Esophagus squamous epithelium (tissue), 5 donors: ENCODE measurements around the gene PARD3B. TPM values are rescaled to one million over a fixed set of nuclear protein-coding genes. Genes with fewer than 3 reads are reported as not detected.

Experiments
- DNase-seq: peaks from one replicate; lab custom pipeline; 2025; lab: John Stamatoyannopoulos, UW
- H3K27ac ChIP-seq, 4 donors: fragments of 200-600 bp; sonication (generic); one replicate each; pipeline ENCODE4 v1.5.1; 2016 to 2019; ENCODE audit warnings: mild to moderate bottlenecking in 1 of 4
- H3K27me3 ChIP-seq, 4 donors: fragments of 200-600 bp; sonication (generic); 1 replicate in 3 of 4; 2 replicates in 1 of 4; pipeline versions ENCODE4 v1.5.1 to v1.6.0; 2017 to 2021; ENCODE audit warnings: antibody characterized with exemption in 1 of 4
- H3K36me3 ChIP-seq, 3 donors: fragments of 200-600 bp; sonication (generic); one replicate each; pipeline ENCODE4 v1.5.1; 2016 to 2019
- H3K4me1 ChIP-seq, 3 donors: fragments of 200-600 bp; sonication (generic); one replicate each; pipeline ENCODE4 v1.5.1; 2017 to 2019
- H3K4me3 ChIP-seq, 4 donors: fragments of 200-600 bp; sonication (generic); 1 replicate in 3 of 4; 2 replicates in 1 of 4; pipeline ENCODE4 v1.5.1; 2016 to 2019; ENCODE audit warnings: mild to moderate bottlenecking in 2 of 4, moderate library complexity in 1 of 4
- H3K9me3 ChIP-seq, 3 donors: fragments of 200-600 bp; sonication (generic); one replicate each; pipeline ENCODE4 v1.5.1; 2016 to 2019
- POLR2A ChIP-seq, 4 donors: fragments of 450-650 bp; IDR thresholded peaks; one replicate each; pipeline ENCODE4 v1.6.1; 2017; ENCODE audit warnings: antibody characterized with exemption in 4 of 4, mild to moderate bottlenecking in 4 of 4, moderate library complexity in 3 of 4
- WGBS, 2 donors: methylation state at CpG; one replicate each; pipeline ENCODE4 v1.1.5; 2018; 5-methylcytosine and 5-hydroxymethylcytosine counted together
- intact Hi-C: fragments of 100-400 bp; cut with DNase I; formaldehyde crosslinking; loops from one replicate; pipeline ENCODE4 v1.15.0; 2022
- total RNA-seq, 4 donors: library from RNA; depleted of rRNA; stranded (reverse); fragments of >200 nt; gene quantifications; one replicate each; pipeline ENCODE4 v1.1.0, GENCODE V29; 2016
- TF ChIP-seq, protein P1 (sequence below), 6 experiments: fragments of 450-650 bp in 4 of 6; fragments of 200-600 bp in 2 of 6; sonication (generic) in 2 of 6; IDR thresholded peaks; one replicate each; pipeline ENCODE4 v1.5.1; 2016 to 2019; ENCODE audit warnings: antibody characterized with exemption in 6 of 6, mild to moderate bottlenecking in 4 of 6, moderate library complexity in 4 of 6
- donor health status: DM: yes; HTN: yes; CAD: no.

The PARD3B gene
- total RNA-seq, 4 donors from 2014 or later, result 2.4 to 15.8 (median 4.3) TPM

DNA sequence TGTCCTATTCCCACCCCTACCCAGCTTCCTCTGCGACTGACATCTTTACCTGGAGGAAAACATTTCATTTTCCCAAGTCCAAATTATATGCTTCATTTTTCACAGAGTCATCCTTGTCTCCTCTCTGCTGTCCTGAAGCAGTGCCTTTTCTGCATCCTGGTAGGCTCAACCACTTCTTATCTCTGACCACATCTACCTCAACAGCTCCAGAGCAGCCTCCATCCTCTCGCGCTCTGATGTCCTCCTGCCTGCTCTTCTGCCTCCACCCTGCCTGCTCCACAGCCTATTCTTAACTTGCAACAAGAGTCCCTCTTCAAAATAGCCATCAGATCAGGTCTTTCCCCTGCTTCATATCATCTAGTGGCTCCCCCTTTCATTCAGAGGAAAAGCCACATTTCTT lies 457.1 kb downstream of the PARD3B start:
- TF ChIP-seq, protein P1, sequence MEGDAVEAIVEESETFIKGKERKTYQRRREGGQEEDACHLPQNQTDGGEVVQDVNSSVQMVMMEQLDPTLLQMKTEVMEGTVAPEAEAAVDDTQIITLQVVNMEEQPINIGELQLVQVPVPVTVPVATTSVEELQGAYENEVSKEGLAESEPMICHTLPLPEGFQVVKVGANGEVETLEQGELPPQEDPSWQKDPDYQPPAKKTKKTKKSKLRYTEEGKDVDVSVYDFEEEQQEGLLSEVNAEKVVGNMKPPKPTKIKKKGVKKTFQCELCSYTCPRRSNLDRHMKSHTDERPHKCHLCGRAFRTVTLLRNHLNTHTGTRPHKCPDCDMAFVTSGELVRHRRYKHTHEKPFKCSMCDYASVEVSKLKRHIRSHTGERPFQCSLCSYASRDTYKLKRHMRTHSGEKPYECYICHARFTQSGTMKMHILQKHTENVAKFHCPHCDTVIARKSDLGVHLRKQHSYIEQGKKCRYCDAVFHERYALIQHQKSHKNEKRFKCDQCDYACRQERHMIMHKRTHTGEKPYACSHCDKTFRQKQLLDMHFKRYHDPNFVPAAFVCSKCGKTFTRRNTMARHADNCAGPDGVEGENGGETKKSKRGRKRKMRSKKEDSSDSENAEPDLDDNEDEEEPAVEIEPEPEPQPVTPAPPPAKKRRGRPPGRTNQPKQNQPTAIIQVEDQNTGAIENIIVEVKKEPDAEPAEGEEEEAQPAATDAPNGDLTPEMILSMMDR (IDR thresholded peaks at IDR 0.05), result no peak
- no peak for TF ChIP-seq POLR2A (IDR thresholded peaks at IDR 0.05)
- Histone ChIP-seq H3K9me3 (no peaks in the 10 kb centered on the region), H3K27me3 (no peaks in the 10 kb centered on the region), H3K4me1 (no peaks in the 10 kb centered on the region), H3K4me3 (no peak overlapping the region), H3K36me3 (no peaks in the 10 kb centered on the region), H3K27ac (no peak overlapping the region)
- DNase-seq, result no peak
- intact Hi-C loops, result no loop called here
- WGBS, 2 donors, result 84 to 87% methylated on average over 3 of the region's 3 CpGs

DNA sequence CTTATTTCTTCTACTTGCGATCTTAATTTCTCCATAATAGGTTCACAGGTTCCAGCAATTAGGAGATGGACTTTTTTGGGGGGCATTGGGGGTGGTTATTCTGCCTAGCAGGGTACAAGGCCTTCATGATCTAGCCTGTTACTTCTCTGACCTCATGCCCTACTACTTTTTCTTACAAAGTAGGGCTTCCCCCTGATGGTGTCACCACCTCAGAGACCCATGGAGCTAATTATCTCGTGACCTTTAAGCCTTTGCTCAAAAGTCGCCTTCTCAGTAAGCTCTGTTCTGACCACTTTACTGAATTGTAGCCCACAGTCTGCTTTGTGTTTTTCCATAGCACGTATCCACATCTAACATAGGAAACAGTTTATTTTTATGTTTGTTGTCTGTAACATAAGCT lies 458.0 kb downstream of the PARD3B start:
- no peak for TF ChIP-seq POLR2A (IDR thresholded peaks at IDR 0.05)
- TF ChIP-seq, protein P1 (IDR thresholded peaks at IDR 0.05), result no peak
- no peaks in the 10 kb centered on the region for H3K36me3 ChIP-seq
- H3K27ac ChIP-seq, result no peak overlapping the region
- no peaks in the 10 kb centered on the region for H3K4me1 ChIP-seq
- DNase-seq, result no peak
- H3K4me3 ChIP-seq, result no peak overlapping the region
- H3K27me3 ChIP-seq, result no peaks in the 10 kb centered on the region
- 84 to 85% methylated on average over 4 of the region's 4 CpGs for WGBS, 2 donors
- intact Hi-C loops, result no loop called here
- H3K9me3 ChIP-seq, result no peaks in the 10 kb centered on the region

DNA sequence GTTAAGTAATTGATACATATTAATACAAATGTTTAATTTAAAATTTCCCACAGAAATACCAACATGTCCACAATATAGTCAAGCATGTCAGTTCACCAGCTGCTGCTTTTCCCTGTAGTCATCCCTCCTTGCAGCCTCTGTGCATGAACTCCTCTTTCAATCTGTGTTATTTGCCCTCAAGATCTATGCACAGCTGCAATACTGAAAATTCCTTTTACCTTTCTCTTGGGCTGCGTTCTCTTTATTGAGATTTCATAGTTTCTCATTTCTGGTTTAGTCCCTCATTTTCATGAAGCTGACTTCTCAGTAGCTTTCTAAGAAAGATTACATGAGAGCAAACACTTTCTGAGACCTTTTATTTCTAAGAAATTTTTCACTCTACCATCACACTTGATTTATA lies 464.9 kb downstream of the PARD3B start:
- DNase-seq, result no peak
- intact Hi-C loops, result no loop called here
- TF ChIP-seq POLR2A (IDR thresholded peaks at IDR 0.05), result no peak
- TF ChIP-seq, protein P1 (IDR thresholded peaks at IDR 0.05), result no peak

DNA sequence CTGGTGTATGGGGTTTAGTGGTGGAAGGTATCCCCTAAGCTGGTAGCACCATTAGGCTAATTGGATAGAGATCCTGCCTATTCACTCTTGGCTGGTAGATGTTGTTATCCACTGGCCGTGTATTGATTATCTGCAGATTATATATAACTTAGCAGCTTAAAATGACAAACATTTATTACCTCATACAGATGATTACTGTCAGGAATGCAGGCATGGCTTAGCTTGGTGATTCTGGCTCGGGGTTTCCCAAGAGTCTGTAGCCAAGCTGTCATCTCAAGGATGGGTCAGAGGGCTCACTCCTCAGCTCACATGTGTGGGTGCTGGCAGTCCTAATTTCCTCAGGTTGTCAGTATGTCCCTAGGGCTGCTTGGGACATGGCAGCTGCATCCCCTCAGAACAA lies 465.8 kb downstream of the PARD3B start:
- DNase-seq, result no peak
- Histone ChIP-seq H3K4me3 (no peak overlapping the region), H3K27me3 (no peaks in the 10 kb centered on the region), H3K27ac (no peak overlapping the region), H3K4me1 (no peaks in the 10 kb centered on the region), H3K9me3 (no peaks in the 10 kb centered on the region), H3K36me3 (no peaks in the 10 kb centered on the region)
- intact Hi-C loops, result no loop called here
- TF ChIP-seq, protein P1 (IDR thresholded peaks at IDR 0.05), result no peak
- TF ChIP-seq POLR2A (IDR thresholded peaks at IDR 0.05), result no peak
- WGBS, 2 donors, result 71 to 75% methylated on average over 1 to 2 of the region's 2 CpGs

More for the DNA sequence above, 464.9 kb downstream of the PARD3B start:
- no peaks in the 10 kb centered on the region for H3K4me1 ChIP-seq
- H3K4me3 ChIP-seq, result no peak overlapping the region
- no peaks in the 10 kb centered on the region for H3K36me3 ChIP-seq
- no peaks in the 10 kb centered on the region for H3K9me3 ChIP-seq
- WGBS, 2 donors, result 0 to 76% methylated on average over 1 of the region's 1 CpG
- no peak overlapping the region for H3K27ac ChIP-seq
- no peaks in the 10 kb centered on the region for H3K27me3 ChIP-seq

DNA sequence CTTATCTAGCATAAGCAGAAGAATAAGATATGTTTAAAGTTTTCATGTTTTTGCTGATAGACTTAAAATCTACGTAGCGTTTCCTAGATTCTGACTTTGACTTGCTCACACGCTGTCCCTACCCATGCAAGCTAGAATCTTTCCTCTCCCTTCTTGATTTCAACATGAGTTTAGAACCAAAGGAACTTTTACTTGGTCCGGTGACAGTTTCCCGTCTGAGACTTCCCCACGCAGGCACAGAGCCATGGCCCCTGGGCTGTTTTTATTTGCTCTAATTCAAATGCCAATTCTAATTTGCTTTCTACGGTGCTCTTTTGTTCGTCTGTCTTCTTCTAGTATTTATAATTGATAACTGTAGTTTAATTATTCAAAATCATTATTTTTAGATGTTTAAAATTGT lies 467.7 kb downstream of the PARD3B start:
- Histone ChIP-seq H3K36me3 (no peaks in the 10 kb centered on the region), H3K9me3 (no peaks in the 10 kb centered on the region), H3K27me3 (no peaks in the 10 kb centered on the region), H3K27ac (no peak overlapping the region), H3K4me1 (no peaks in the 10 kb centered on the region), H3K4me3 (no peak overlapping the region)
- TF ChIP-seq, protein P1 (IDR thresholded peaks at IDR 0.05), result no peak
- no peak for TF ChIP-seq POLR2A (IDR thresholded peaks at IDR 0.05)
- DNase-seq, result no peak
- 62 to 68% methylated on average over 8 of the region's 8 CpGs for WGBS, 2 donors
- intact Hi-C loops, result no loop called here
